IPS DF 19.7 (cell line): ENCODE data around the gene FUT4.
"Not testable (repeated sequence)": the region's sequence is repeated elsewhere in the genome, so short reads cannot be mapped to it uniquely, and the experiment has no call there.

Experiments used
- DNase-seq: peaks from one replicate; pipeline ENCODE4 v3.0.0-alpha.2; 2013; ENCODE audit warnings: low read depth, low spot score

Gene FUT4

GRCh38 chr11:94568200-94568599, 24.5 kb downstream of the FUT4 start:
- DNase-seq = no peak

- DNase-seq = no peak
Measured at GRCh38 chr11:94568717-94569116, 25.0 kb downstream of the FUT4 start.

GRCh38 chr11:94572975-94573374, 29.3 kb downstream of the FUT4 start:
- not testable (repeated sequence) for DNase-seq

- no peak for DNase-seq
Measured at GRCh38 chr11:94574193-94574961, 30.7 kb downstream of the FUT4 start.

GRCh38 chr11:94576306-94576705, 32.6 kb downstream of the FUT4 start:
- DNase-seq = no peak

- DNase-seq = no peak
Measured at GRCh38 chr11:94577841-94578240, 34.1 kb downstream of the FUT4 start.

GRCh38 chr11:94581926-94582325, 38.2 kb downstream of the FUT4 start:
- DNase-seq = no peak

GRCh38 chr11:94583213-94583865, 39.6 kb downstream of the FUT4 start:
- DNase-seq = no peak

GRCh38 chr11:94583866-94584500, 40.3 kb downstream of the FUT4 start:
- no peak for DNase-seq

- no peak for DNase-seq
Measured at GRCh38 chr11:94584978-94585377, 41.3 kb downstream of the FUT4 start.

GRCh38 chr11:94585399-94585798, 41.7 kb downstream of the FUT4 start:
- no peak for DNase-seq

- DNase-seq = no peak
Measured at GRCh38 chr11:94586546-94586945, 42.8 kb downstream of the FUT4 start.

- no peak for DNase-seq
Measured at GRCh38 chr11:94586978-94587377, 43.3 kb downstream of the FUT4 start.

GRCh38 chr11:94588366-94588942, 44.7 kb downstream of the FUT4 start:
- no peak for DNase-seq

- DNase-seq = no peak
Measured at GRCh38 chr11:94590352-94591041, 46.8 kb downstream of the FUT4 start.

- no peak for DNase-seq
Measured at GRCh38 chr11:94593030-94593429, 49.3 kb downstream of the FUT4 start.

GRCh38 chr11:94595076-94595475, 51.4 kb downstream of the FUT4 start:
- no peak for DNase-seq

- no peak for DNase-seq
Measured at GRCh38 chr11:94597896-94598295, 54.2 kb downstream of the FUT4 start.
